Lung (tissue), 12 donors: Measurements from ENCODE around the gene PRKCSH. TPM values are rescaled to one million over a fixed set of nuclear protein-coding genes. Genes with fewer than 3 reads are reported as not detected.

ENCODE experiments used
- ATAC-seq: fragments of 200-7000 bp; cut with Tn5 transposase; one replicate; pipeline ENCODE4 v1.9.1; 2020; ENCODE audit warnings: moderate number of reproducible peaks; ENCODE audit not compliant: insufficient read depth, low FRiP score
- DNase-seq, 3 donors: peaks; one replicate each; pipeline ENCODE4 v3.0.0-alpha.2; 2013 to 2017
- H3K27ac ChIP-seq, 2 donors: one replicate each; pipeline ENCODE4 v1.5.1; 2013; ENCODE audit warnings: mild to moderate bottlenecking in 2 of 2, moderate library complexity in 2 of 2, control low read depth in 1 of 2, inconsistent platforms in 1 of 2, low read depth in 1 of 2, low read length in 1 of 2
- H3K27me3 ChIP-seq, 3 donors: one replicate each; pipeline ENCODE4 v1.5.1; 2013; ENCODE audit warnings: low read length in 2 of 3; ENCODE audit not compliant: control insufficient read depth in 3 of 3, insufficient read depth in 3 of 3
- H3K36me3 ChIP-seq, 4 donors: one replicate each; pipeline ENCODE4 v1.5.1; 2013; ENCODE audit warnings: low read length in 4 of 4, mild to moderate bottlenecking in 1 of 4, moderate library complexity in 1 of 4; ENCODE audit not compliant: control insufficient read depth in 4 of 4, insufficient read depth in 4 of 4
- H3K4me1 ChIP-seq, 5 donors: one replicate each; pipeline ENCODE4 v1.5.1; 2013; ENCODE audit warnings: low read length in 5 of 5, mild to moderate bottlenecking in 2 of 5, moderate library complexity in 1 of 5; ENCODE audit not compliant: control insufficient read depth in 5 of 5, insufficient read depth in 5 of 5
- H3K4me3 ChIP-seq: one replicate; pipeline ENCODE4 v1.5.1; 2013; ENCODE audit warnings: mild to moderate bottlenecking, control low read depth, moderate library complexity
- H3K9ac ChIP-seq, 2 donors: one replicate each; pipeline ENCODE4 v1.5.1; 2013; ENCODE audit warnings: low read length in 2 of 2, control low read depth in 1 of 2; ENCODE audit not compliant: insufficient read depth in 1 of 2
- H3K9me3 ChIP-seq, 4 donors: one replicate each; pipeline ENCODE4 v1.5.1; 2013; ENCODE audit warnings: low read length in 3 of 4, mild to moderate bottlenecking in 1 of 4, moderate library complexity in 1 of 4; ENCODE audit not compliant: control insufficient read depth in 4 of 4, insufficient read depth in 3 of 4
- WGBS, 2 donors: extraction: QIAGEN DNeasy Blood & Tissue Kit; methylation state at CpG; one replicate each; pipeline ENCODE4 v1.1.7; 2013; 5-methylcytosine and 5-hydroxymethylcytosine counted together
- polyA plus RNA-seq, 2 donors: library from polyadenylated mRNA; stranded (reverse); fragments of 200-250 nt; gene quantifications; one replicate each; pipeline ENCODE4 v1.2.1, GENCODE V29; 2013
- total RNA-seq, 2 donors: library from RNA; depleted of rRNA in 1 of 2; stranded (reverse); fragments of >200 nt in 1 of 2; gene quantifications; one replicate each; pipeline ENCODE4 v1.2.1, GENCODE V29; 2014 to 2021
- TF ChIP-seq, protein P1 (sequence below): IDR thresholded peaks from 2 replicates; pipeline ENCODE4 v1.5.1; 2012; ENCODE audit warnings: mild to moderate bottlenecking; ENCODE audit errors: control extremely low read depth, extremely low read depth
- donor health status: control.
- donor health status: control.
- donor health status: Bipolar disorder and iron deficiency.
- donor health status: healthy.
- donor health status: DM: yes; HTN: yes; CAD: no.

PRKCSH gene
- total and polyA plus RNA-seq, 4 donors = 115 to 315 (median 158) TPM

DNA sequence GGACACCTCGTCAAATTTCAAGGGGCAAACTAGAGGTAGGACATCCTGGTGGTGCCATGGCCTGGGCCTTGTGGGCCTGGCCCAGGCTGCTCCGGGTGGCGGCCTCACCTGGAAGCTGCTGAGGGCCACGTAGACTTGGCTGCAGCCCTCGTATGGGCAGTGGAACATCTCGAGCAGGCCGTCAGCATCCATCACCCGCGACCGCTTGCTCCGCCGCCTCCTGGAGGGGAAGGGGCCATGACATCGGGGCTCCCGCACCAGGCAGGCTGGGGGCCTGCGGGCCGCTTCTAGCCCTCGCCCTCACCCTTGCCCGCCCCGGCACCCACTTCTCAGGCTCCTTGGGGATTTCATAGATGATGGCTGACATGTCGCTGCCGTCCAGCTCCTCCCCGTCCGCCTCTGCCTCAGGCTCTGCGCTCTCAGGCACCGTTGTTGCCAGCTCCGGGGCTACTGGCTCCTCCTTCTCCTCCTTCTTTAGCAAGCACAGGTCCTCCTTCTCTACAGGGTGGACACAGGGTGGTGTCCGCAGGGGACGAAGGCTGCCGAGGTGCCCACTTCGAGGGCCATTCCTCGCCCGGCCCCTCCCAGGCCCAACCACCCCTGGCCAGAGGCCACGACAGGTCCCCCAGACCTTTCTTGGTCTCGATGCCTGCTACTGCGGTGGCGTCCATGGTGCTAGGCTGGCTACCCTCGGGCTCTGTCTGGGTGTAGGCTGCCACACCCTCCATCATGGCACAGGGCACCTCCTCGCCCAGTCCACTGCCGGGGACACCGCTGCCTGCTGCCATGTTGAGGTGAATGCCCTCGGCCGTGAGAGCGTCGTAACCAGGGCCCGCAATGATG is 51.4 kb downstream of the PRKCSH start:
- DNase-seq = no peak
- H3K9me3 ChIP-seq = peaks cover 0 to 3% (median 0%) of the 10 kb centered on the region in 4 donors
- peaks cover 0 to 23% (median 4%) of the 10 kb centered on the region in 4 donors for H3K36me3 ChIP-seq
- peaks cover 0 to 10% (median 0%) of the 10 kb centered on the region in 5 donors for H3K4me1 ChIP-seq
- TF ChIP-seq, protein P1, sequence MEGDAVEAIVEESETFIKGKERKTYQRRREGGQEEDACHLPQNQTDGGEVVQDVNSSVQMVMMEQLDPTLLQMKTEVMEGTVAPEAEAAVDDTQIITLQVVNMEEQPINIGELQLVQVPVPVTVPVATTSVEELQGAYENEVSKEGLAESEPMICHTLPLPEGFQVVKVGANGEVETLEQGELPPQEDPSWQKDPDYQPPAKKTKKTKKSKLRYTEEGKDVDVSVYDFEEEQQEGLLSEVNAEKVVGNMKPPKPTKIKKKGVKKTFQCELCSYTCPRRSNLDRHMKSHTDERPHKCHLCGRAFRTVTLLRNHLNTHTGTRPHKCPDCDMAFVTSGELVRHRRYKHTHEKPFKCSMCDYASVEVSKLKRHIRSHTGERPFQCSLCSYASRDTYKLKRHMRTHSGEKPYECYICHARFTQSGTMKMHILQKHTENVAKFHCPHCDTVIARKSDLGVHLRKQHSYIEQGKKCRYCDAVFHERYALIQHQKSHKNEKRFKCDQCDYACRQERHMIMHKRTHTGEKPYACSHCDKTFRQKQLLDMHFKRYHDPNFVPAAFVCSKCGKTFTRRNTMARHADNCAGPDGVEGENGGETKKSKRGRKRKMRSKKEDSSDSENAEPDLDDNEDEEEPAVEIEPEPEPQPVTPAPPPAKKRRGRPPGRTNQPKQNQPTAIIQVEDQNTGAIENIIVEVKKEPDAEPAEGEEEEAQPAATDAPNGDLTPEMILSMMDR = no peak
- H3K4me3 ChIP-seq = no peak overlapping the region
- no peak overlapping the region for H3K9ac ChIP-seq
- peaks cover 0 to 10% (median 6%) of the 10 kb centered on the region in 3 donors for H3K27me3 ChIP-seq
- no peak overlapping the region for H3K27ac ChIP-seq
- ATAC-seq = no peak
- WGBS, 2 donors = 94 to 95% methylated on average over 44 to 45 of the region's 45 CpGs

DNA sequence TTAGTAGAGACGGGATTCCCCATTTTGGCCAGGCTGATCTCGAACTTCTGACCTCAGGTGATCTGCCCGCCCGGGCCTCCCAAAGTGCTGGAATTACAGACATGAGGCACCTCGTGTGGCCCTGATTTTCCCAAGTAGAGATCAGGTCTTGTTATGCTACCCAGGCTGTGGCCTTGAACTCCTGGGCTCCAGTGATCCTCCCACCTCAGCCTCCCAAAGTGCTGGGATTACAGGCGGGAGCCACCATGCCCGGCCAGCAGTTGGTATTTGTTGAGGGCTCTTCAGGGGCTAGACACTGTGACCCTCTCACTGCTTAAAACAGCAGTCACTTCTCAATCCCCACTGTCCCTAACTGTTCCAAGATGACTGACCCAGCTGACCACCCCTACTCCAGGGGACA is 53.9 kb downstream of the PRKCSH start:
- Histone ChIP-seq H3K27me3 (no peaks in the 10 kb centered on the region), H3K36me3 (peaks cover 0 to 24% (median 3%) of the 10 kb centered on the region in 4 donors), H3K9ac (no peak overlapping the region), H3K27ac (no peak overlapping the region), H3K4me3 (no peak overlapping the region), H3K9me3 (peaks cover 0 to 3% (median 0%) of the 10 kb centered on the region in 4 donors), H3K4me1 (no peaks in the 10 kb centered on the region)
- TF ChIP-seq, protein P1 = no peak
- no peak for DNase-seq
- 94 to 96% methylated on average over 7 of the region's 7 CpGs for WGBS, 2 donors
- no peak for ATAC-seq

DNA sequence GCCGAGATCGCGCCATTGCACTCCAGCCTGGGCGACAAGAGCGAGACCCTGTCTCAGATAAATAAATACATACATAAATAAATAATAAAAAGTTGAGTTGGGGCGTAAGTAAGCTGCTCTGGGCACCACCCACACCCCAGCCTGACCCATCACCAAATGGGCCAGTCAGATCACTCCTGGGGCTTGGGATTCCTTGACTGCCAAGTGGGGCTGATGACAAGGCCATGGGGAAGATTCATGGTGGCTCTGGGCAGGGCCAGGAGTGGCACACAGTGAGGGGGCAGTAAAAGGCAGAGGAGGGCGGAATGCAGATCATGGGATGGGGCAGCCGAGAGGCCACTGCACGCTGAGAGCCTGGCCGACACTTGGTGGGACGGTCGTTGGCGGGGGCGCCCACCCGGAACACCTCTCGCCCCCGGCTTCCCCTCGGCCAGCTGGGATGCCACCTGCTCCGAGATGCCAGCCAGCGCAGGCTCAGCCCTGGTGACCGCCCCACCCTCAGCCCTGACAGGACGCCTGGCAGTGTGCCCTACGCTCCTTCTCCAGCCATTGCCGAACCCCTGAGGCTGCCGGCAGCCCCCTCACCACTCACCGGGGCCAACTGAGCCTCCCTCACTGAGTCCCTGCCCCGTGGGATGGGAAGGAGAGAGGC is 59.3 kb downstream of the PRKCSH start:
- no peak for DNase-seq
- ATAC-seq = no peak
- Histone ChIP-seq H3K9ac (no peak overlapping the region), H3K27ac (no peak overlapping the region), H3K27me3 (no peaks in the 10 kb centered on the region), H3K4me1 (no peaks in the 10 kb centered on the region), H3K4me3 (no peak overlapping the region), H3K36me3 (peaks cover 0 to 27% (median 2%) of the 10 kb centered on the region in 4 donors), H3K9me3 (no peaks in the 10 kb centered on the region)
- TF ChIP-seq, protein P1 = no peak
- WGBS, 2 donors = 94 to 95% methylated on average over 27 of the region's 27 CpGs
